ENCODE results near the gene PRRC2C.

- TF ChIP-seq, protein P1, sequence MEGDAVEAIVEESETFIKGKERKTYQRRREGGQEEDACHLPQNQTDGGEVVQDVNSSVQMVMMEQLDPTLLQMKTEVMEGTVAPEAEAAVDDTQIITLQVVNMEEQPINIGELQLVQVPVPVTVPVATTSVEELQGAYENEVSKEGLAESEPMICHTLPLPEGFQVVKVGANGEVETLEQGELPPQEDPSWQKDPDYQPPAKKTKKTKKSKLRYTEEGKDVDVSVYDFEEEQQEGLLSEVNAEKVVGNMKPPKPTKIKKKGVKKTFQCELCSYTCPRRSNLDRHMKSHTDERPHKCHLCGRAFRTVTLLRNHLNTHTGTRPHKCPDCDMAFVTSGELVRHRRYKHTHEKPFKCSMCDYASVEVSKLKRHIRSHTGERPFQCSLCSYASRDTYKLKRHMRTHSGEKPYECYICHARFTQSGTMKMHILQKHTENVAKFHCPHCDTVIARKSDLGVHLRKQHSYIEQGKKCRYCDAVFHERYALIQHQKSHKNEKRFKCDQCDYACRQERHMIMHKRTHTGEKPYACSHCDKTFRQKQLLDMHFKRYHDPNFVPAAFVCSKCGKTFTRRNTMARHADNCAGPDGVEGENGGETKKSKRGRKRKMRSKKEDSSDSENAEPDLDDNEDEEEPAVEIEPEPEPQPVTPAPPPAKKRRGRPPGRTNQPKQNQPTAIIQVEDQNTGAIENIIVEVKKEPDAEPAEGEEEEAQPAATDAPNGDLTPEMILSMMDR (conservative IDR thresholded peaks at IDR 0.05; ENCODE audit: low read depth, low read length): no peak
- TF ChIP-seq CHD1 (IDR thresholded peaks at IDR 0.05; ENCODE audit: low read depth, low read length) (no peak), USF2 (IDR thresholded peaks at IDR 0.05; ENCODE audit: low read depth, low read length) (no peak), CEBPB (IDR thresholded peaks at IDR 0.05; ENCODE audit: low read depth, low read length) (no peak), RAD21 (IDR thresholded peaks at IDR 0.05; ENCODE audit: low read length) (no peak), POLR2A (IDR thresholded peaks at IDR 0.05; ENCODE audit: low read depth, low read length) (no peak), RFX5 (IDR thresholded peaks at IDR 0.05; ENCODE audit: low read depth, low read length) (no peak), MAFK (IDR thresholded peaks at IDR 0.05; ENCODE audit: low read depth, low read length) (no peak), MXI1 (IDR thresholded peaks at IDR 0.05; ENCODE audit: borderline replicate concordance, low read depth, low read length) (no peak), ELK1 (IDR thresholded peaks at IDR 0.05; ENCODE audit: borderline replicate concordance, low read depth, low read length) (no peak)
Measured at GRCh38 chr1:171581766-171582165, 96.4 kb downstream of the PRRC2C start.

All from IMR-90 (cell line).